ENCODE data around the gene NUP214. TPM values are rescaled to one million over a fixed set of nuclear protein-coding genes. Genes with fewer than 3 reads are reported as not detected.

Gene NUP214
- total RNA-seq, 1 experiment from 2014 or later, result 34.9 TPM

DNA sequence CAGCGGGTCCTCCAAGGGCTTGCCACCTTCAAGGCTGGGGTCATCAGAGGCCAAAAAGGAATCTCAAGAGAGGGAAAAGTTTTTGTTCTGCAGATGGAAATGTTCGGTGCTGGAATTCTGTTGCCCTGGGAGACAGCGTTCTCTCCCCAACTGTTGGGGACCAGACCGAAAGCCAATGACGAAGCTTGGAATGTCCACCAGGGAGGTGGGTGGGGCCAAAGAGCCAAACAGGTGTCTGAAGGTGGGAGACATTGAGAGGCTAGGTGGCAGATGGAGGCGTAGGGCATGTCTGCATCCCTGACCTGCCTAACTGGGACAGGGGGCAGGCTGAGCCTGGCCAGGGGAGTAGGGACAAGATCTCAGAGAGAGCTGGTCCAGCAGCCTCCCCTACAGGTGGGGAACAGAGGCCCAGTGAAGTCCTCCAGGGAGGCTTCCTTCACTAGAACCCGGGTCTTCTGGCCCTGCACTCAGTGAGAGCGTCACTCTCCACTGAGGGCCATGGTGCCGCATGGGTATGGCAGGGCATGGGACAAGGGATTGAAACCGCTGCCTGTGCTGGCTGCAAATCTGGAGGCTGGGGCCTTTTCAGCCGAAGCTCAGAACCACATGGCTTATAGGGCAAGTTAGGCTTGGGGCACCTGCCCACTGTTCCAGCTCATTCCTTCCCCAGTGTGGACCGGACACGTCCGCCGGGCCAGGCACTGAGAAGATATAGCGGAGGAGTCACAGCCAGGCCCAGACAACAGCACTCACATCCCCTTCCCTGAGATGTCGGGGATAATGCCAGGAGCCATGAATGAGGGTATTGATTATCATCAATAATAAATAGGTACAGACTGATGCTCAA lies 156.0 kb downstream of the NUP214 start:
- CTCF ChIA-PET, result interaction anchor here (0.6 kb wide), 1 partner anchor 54 kb away, joined by 12 read pairs; no protein-coding TSS in a partner anchor
- in situ Hi-C loops (cut with HindIII; ENCODE audit: low pct_unique_long_range_greater_than_20kb, low sequenced_read_pairs), result no loop called here
- Histone ChIP-seq H3K27ac (ENCODE audit: low read length) (no peak overlapping the region), H3K4me3 (ENCODE audit: low read depth in 2 of 2, low read length in 2 of 2) (no peak overlapping the region), H3K4me1 (ENCODE audit: control insufficient read depth, insufficient read depth, low read length) (no peaks in the 10 kb centered on the region), H3K9me3 (ENCODE audit: control insufficient read depth, insufficient read depth, low read depth, low read length) (no peaks in the 10 kb centered on the region), H3K36me3 (ENCODE audit: control insufficient read depth, insufficient read depth, low read length) (no peaks in the 10 kb centered on the region), H3K27me3 (ENCODE audit: control insufficient read depth, insufficient read depth, low read length) (peaks cover 2% of the 10 kb centered on the region; the same call in 1 of the 2 replicates)
- no peak for TF ChIP-seq SIN3A (IDR thresholded peaks at IDR 0.05; ENCODE audit: borderline replicate concordance, insufficient read depth, low read depth, low read length)
- ATAC-seq (no peak), DNase-seq (ENCODE audit: low read depth, low spot score) (no peak)
- intact Hi-C loops (cut with micrococcal nuclease; ENCODE audit: unreplicated experiment), result no loop called here
- POLR2A ChIA-PET, result no interaction called here
- BruUV-seq (replicated peaks), result no TSS peak

GRCh38 chr9:131282175-131282574 lies 156.8 kb downstream of the NUP214 start:
- DNase-seq (ENCODE audit: low read depth, low spot score) (no peak), ATAC-seq (no peak)
- H3K4me1 ChIP-seq (ENCODE audit: control insufficient read depth, insufficient read depth, low read length), result no peaks in the 10 kb centered on the region
- in situ Hi-C loops (cut with HindIII; ENCODE audit: low pct_unique_long_range_greater_than_20kb, low sequenced_read_pairs) (no loop called here), intact Hi-C loops (cut with micrococcal nuclease; ENCODE audit: unreplicated experiment) (no loop called here)
- POLR2A ChIA-PET, result no interaction called here
- H3K27me3 ChIP-seq (ENCODE audit: control insufficient read depth, insufficient read depth, low read length), result peaks cover 2% of the 10 kb centered on the region; the same call in 1 of the 2 replicates
- no TSS peak for BruUV-seq (replicated peaks)
- TF ChIP-seq TCF7L2 (IDR thresholded peaks at IDR 0.05; ENCODE audit: low read depth, low read length), result no peak
- no peak for TF ChIP-seq POLR2AphosphoS5 (IDR thresholded peaks at IDR 0.05; ENCODE audit: low read depth, low read length)
- no peak for TF ChIP-seq CTCF (IDR thresholded peaks at IDR 0.05)
- TF ChIP-seq, protein P1, sequence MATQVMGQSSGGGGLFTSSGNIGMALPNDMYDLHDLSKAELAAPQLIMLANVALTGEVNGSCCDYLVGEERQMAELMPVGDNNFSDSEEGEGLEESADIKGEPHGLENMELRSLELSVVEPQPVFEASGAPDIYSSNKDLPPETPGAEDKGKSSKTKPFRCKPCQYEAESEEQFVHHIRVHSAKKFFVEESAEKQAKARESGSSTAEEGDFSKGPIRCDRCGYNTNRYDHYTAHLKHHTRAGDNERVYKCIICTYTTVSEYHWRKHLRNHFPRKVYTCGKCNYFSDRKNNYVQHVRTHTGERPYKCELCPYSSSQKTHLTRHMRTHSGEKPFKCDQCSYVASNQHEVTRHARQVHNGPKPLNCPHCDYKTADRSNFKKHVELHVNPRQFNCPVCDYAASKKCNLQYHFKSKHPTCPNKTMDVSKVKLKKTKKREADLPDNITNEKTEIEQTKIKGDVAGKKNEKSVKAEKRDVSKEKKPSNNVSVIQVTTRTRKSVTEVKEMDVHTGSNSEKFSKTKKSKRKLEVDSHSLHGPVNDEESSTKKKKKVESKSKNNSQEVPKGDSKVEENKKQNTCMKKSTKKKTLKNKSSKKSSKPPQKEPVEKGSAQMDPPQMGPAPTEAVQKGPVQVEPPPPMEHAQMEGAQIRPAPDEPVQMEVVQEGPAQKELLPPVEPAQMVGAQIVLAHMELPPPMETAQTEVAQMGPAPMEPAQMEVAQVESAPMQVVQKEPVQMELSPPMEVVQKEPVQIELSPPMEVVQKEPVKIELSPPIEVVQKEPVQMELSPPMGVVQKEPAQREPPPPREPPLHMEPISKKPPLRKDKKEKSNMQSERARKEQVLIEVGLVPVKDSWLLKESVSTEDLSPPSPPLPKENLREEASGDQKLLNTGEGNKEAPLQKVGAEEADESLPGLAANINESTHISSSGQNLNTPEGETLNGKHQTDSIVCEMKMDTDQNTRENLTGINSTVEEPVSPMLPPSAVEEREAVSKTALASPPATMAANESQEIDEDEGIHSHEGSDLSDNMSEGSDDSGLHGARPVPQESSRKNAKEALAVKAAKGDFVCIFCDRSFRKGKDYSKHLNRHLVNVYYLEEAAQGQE (IDR thresholded peaks at IDR 0.05; ENCODE audit: insufficient read depth in 1 of 2, low read depth in 2 of 2, low read length in 1 of 2), result no peak
- no peak for TF ChIP-seq SIN3A (IDR thresholded peaks at IDR 0.05; ENCODE audit: borderline replicate concordance, insufficient read depth, low read depth, low read length)
- no peaks in the 10 kb centered on the region for H3K36me3 ChIP-seq (ENCODE audit: control insufficient read depth, insufficient read depth, low read length)
- no peak overlapping the region for H3K4me3 ChIP-seq (ENCODE audit: low read depth in 2 of 2, low read length in 2 of 2)
- H3K9me3 ChIP-seq (ENCODE audit: control insufficient read depth, insufficient read depth, low read depth, low read length), result no peaks in the 10 kb centered on the region
- CTCF ChIA-PET, result no interaction called here
- no peak overlapping the region for H3K27ac ChIP-seq (ENCODE audit: low read length)

Data from Panc1 (cell line).